GM12872 (cell line): ENCODE data around the gene HELB.

Source experiments
- TF ChIP-seq, protein P1 (sequence below): IDR thresholded peaks from 3 replicates; pipeline ENCODE4 v1.5.1; 2011; ENCODE audit warnings: low read depth, mild to moderate bottlenecking, low read length, moderate library complexity; ENCODE audit not compliant: insufficient read depth

Gene HELB

DNA sequence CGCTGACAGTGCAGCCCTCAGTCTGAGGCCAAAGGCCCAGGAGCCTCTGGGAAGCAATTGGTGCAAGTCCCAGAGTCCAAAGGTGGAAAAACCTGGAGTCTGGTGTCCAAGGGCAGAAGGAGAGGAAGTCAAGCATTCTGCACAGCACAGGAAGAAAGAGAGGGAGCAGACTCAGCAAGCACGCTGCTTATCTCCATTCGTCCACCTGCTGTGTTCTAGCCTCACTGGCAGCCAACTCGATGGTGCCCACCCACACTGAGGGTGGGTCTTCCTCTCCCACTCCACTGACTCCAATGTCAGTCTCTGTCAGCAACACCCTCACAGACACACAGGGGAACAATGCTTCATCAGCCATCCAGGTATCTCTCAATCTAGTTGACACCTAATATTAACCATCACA lies 38.8 kb downstream of the HELB start:
- TF ChIP-seq, protein P1, sequence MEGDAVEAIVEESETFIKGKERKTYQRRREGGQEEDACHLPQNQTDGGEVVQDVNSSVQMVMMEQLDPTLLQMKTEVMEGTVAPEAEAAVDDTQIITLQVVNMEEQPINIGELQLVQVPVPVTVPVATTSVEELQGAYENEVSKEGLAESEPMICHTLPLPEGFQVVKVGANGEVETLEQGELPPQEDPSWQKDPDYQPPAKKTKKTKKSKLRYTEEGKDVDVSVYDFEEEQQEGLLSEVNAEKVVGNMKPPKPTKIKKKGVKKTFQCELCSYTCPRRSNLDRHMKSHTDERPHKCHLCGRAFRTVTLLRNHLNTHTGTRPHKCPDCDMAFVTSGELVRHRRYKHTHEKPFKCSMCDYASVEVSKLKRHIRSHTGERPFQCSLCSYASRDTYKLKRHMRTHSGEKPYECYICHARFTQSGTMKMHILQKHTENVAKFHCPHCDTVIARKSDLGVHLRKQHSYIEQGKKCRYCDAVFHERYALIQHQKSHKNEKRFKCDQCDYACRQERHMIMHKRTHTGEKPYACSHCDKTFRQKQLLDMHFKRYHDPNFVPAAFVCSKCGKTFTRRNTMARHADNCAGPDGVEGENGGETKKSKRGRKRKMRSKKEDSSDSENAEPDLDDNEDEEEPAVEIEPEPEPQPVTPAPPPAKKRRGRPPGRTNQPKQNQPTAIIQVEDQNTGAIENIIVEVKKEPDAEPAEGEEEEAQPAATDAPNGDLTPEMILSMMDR: no peak

DNA sequence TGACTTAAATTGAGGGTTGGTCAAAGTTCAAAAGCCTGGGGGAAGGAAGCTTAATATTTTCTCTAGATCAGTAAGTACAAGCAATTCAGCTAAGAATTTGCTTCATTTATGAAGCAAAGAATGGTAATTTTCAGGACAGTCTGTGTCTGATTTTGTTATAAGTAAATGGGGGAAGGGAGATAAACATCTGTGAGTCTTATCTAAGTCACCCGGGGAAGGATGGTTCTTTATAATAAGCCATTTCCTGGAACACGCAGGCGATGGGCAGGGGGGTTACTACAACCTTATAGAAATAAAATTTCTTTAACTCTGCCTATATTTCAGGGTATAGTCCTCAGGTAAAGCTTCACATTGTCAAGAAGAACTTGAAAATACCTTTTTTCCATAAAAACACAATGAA lies 42.9 kb downstream of the HELB start:
- TF ChIP-seq, protein P1: no peak

DNA sequence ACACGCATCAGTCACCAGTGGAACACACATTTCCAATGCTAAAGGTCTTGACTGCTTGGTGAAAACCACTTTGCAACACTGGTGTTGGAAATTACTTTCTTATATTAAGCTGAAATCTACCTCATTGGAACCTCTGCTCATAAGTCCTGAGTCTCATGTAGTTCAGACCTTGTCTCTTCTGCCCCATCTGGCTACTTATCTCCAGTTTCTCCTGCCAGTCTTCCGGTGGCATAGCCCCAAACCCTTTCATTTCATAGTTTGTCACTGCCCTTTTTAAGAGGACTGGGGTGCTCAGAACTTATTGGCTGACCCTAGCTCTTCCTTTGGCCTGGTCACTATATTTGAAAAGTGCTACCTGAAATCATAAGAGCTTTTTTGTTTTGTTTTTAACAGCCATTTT lies 43.7 kb downstream of the HELB start:
- TF ChIP-seq, protein P1: no peak

DNA sequence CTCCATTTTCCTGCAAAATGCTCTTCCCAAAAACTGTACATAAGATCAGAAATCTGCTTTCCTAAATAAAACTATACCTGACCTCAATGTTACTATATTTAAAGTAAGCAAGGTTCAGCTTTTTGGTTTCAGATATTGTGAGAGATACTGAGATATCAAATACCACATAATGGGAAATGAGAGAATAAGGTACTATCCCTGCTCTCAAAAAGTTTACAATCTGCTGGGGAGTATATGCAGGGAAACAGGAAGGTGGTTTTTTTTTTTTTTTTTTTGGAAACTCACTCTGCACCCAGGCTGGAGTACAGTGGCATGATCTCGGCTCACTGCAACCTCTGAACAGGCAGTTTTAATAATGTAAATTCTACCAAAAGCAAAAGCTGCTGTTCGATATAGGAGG lies 49.0 kb downstream of the HELB start:
- TF ChIP-seq, protein P1: no peak

DNA sequence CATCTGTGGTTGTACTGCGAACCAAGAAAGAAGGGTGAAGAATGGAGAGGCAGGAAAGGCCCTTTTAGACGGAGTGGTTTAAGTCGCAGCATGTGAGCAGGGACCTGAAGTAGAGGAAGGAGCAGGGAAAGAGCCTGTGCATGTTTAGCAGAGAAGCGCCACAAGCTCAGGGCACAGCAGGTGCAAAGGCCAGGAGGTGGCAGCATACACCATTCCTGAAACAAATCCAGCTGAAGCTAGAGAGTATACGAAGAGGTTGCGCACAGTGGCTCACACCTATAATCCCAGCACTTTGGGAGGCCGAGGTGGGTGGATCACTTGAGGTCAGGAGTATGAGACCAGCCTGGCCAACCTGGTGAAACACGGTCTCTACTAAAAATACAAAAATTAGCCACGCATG lies 49.9 kb downstream of the HELB start:
- TF ChIP-seq, protein P1: peak; percentile 41; the same call in 2 of the 3 replicates

DNA sequence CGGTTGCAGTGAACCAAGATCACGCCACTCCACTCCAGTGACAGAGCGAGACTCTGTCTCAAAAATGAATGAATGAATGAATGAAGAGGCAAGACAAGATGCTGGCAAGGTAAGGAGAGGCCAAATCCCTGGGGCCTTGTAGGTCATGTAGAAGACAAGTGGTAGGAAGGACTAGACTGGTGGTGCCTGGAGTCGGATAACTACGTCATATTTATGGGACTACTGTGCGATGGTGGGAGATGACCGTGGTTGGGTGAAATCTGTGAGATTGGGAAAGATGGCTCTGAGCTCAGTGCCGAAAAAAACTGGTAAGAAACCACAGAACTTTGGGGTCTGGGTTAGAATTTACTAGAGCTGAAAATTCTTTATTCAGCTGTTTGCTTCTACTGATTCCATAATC lies 50.6 kb downstream of the HELB start:
- TF ChIP-seq, protein P1: no peak

DNA sequence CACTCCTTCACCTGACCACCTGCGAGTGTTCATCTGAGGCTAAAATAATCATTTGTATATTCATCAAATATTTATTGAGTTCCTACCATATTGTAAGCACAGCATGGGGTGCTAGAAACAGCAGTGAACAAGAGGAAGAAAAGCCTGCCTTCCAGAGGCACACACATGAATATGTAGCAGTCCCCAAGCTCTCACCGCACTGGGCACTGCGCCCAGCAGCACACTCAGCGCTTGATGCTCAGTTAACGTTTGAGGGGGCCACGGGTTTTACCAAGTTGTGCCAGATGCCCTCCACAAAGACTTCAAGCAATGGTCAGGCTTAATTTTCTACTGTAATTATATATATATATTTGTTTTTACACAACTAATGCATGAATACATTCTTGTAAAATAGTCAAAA lies 52.0 kb downstream of the HELB start:
- TF ChIP-seq, protein P1: no peak

DNA sequence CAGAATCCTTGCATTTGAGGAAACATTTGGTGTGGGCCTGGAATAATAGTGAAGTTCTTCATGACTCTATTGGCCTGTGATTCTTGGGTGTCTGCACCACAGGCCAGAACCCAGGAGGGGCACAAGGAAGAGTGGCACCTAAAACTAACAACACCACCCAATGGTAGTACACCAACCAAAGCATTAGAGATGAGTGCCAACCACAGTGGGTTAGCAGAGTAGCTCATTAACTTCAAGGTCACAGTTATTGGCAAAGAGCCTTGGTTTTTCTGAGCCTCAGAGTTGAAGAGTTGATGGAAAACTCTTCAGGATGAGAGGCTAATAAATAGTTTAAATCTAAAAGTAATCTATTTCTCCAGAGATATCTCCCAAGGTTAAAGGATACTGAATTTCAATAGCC lies 57.0 kb downstream of the HELB start:
- TF ChIP-seq, protein P1: no peak
